ENCODE measurements around the gene GNGT2.

DNA sequence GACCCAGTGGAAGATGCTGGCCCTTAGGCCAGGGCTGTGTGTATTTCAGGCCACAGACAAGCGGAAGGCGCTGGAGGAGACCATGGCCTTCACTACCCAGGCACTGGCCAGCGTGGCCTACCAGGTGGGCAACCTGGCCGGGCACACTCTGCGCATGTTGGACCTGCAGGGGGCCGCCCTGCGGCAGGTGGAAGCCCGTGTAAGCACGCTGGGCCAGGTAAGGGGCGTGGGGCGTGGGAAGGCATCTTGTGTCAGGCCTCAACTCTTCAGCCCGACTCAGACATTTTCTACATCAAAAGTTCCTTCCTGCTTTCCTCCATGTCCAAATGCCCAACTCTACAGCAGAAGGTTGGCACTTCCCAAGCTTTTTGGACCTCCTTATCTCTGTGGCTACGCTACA is 6.1 kb upstream of the GNGT2 start:
- no peak for TF ChIP-seq GABPA (IDR thresholded peaks at IDR 0.05; ENCODE audit: low read depth)
- TF ChIP-seq, protein P1, sequence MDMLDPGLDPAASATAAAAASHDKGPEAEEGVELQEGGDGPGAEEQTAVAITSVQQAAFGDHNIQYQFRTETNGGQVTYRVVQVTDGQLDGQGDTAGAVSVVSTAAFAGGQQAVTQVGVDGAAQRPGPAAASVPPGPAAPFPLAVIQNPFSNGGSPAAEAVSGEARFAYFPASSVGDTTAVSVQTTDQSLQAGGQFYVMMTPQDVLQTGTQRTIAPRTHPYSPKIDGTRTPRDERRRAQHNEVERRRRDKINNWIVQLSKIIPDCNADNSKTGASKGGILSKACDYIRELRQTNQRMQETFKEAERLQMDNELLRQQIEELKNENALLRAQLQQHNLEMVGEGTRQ (IDR thresholded peaks at IDR 0.05; ENCODE audit: borderline replicate concordance, low read depth, low read length): no peak
- TF ChIP-seq, protein P2, sequence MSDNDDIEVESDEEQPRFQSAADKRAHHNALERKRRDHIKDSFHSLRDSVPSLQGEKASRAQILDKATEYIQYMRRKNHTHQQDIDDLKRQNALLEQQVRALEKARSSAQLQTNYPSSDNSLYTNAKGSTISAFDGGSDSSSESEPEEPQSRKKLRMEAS (IDR thresholded peaks at IDR 0.05; ENCODE audit: low read depth): no peak
- no peak for TF ChIP-seq POLR2AphosphoS5 (IDR thresholded peaks at IDR 0.05; ENCODE audit: low read depth, low read length)

Measured in SK-N-SH (cell line).